COLO668 (cell line): Measurements from ENCODE around the gene MMD.
"Not testable (repeated sequence)": the region's sequence is repeated elsewhere in the genome, so short reads cannot be mapped to it uniquely, and the experiment has no call there.

ENCODE experiments used
- DNase-seq: peaks from one replicate; lab custom pipeline; 2025; ENCODE audit not compliant: unreplicated experiment; lab: John Stamatoyannopoulos, UW

MMD gene

GRCh38 chr17:55444471-55445441 lies 23.1 kb upstream of the MMD start:
- no peak for DNase-seq

- DNase-seq: no peak
Measured at GRCh38 chr17:55443904-55444303, 22.3 kb upstream of the MMD start.

- DNase-seq: no peak
Measured at GRCh38 chr17:55442953-55443683, 21.5 kb upstream of the MMD start.

- DNase-seq: no peak
Measured at GRCh38 chr17:55442462-55442861, 20.8 kb upstream of the MMD start.

GRCh38 chr17:55441544-55441943 lies 19.9 kb upstream of the MMD start:
- no peak for DNase-seq

GRCh38 chr17:55440391-55440790 lies 18.8 kb upstream of the MMD start:
- no peak for DNase-seq

- no peak for DNase-seq
Measured at GRCh38 chr17:55437159-55437605, 15.5 kb upstream of the MMD start.

- no peak for DNase-seq
Measured at GRCh38 chr17:55436224-55437158, 14.9 kb upstream of the MMD start.

GRCh38 chr17:55435408-55435807 lies 13.8 kb upstream of the MMD start:
- DNase-seq: no peak

GRCh38 chr17:55434721-55435120 lies 13.1 kb upstream of the MMD start:
- DNase-seq: no peak

GRCh38 chr17:55433629-55434422 lies 12.2 kb upstream of the MMD start:
- DNase-seq: no peak

GRCh38 chr17:55433029-55433628 lies 11.5 kb upstream of the MMD start:
- DNase-seq: no peak

- DNase-seq: no peak
Measured at GRCh38 chr17:55432358-55433028, 10.9 kb upstream of the MMD start.

- not testable (repeated sequence) for DNase-seq
Measured at GRCh38 chr17:55431914-55432313, 10.3 kb upstream of the MMD start.

- no peak for DNase-seq
Measured at GRCh38 chr17:55430541-55431288, 9.1 kb upstream of the MMD start.

GRCh38 chr17:55427587-55427882 lies 5.9 kb upstream of the MMD start:
- DNase-seq: no peak

GRCh38 chr17:55426851-55427586 lies 5.4 kb upstream of the MMD start:
- DNase-seq: no peak
